ENCODE measurements around the gene HS3ST3A1.

The HS3ST3A1 gene

GRCh38 chr17:13575466-13575865 is 26.3 kb downstream of the HS3ST3A1 start:
- H3K27ac ChIP-seq: no peak overlapping the region
- no peak for TF ChIP-seq CTCF (conservative IDR thresholded peaks at IDR 0.05)

GRCh38 chr17:13572581-13572980 is 29.1 kb downstream of the HS3ST3A1 start:
- TF ChIP-seq CTCF (conservative IDR thresholded peaks at IDR 0.05): no peak
- no peak overlapping the region for H3K27ac ChIP-seq

GRCh38 chr17:13569398-13570123 is 32.2 kb downstream of the HS3ST3A1 start:
- H3K27ac ChIP-seq: no peak overlapping the region
- no peak for TF ChIP-seq CTCF (conservative IDR thresholded peaks at IDR 0.05)

- no peak for TF ChIP-seq CTCF (conservative IDR thresholded peaks at IDR 0.05)
- H3K27ac ChIP-seq: no peak overlapping the region
These were observed 32.9 kb downstream of the HS3ST3A1 start for GRCh38 chr17:13568582-13569397.

- H3K27ac ChIP-seq: no peak overlapping the region
- TF ChIP-seq CTCF (conservative IDR thresholded peaks at IDR 0.05): no peak
These were observed 37.9 kb downstream of the HS3ST3A1 start for GRCh38 chr17:13563866-13564265.

GRCh38 chr17:13562271-13562800 is 39.4 kb downstream of the HS3ST3A1 start:
- H3K27ac ChIP-seq: no peak overlapping the region
- no peak for TF ChIP-seq CTCF (conservative IDR thresholded peaks at IDR 0.05)

GRCh38 chr17:13561606-13562270 is 40.0 kb downstream of the HS3ST3A1 start:
- TF ChIP-seq CTCF (conservative IDR thresholded peaks at IDR 0.05): no peak
- H3K27ac ChIP-seq: no peak overlapping the region

Data from VCaP (cell line).